Caco-2 (cell line): Measurements from ENCODE around the gene IL27RA. TPM values are rescaled to one million over a fixed set of nuclear protein-coding genes. Genes with fewer than 3 reads are reported as not detected.

Experiments
- BruUV-seq: library from RNA; stranded (reverse); fragments of 400-500 nt; replicated peaks from 2 replicates; lab custom pipeline; 2021; lab: Mats Ljungman, UMichigan
- CTCF ChIA-PET: fragments of 300-600 bp; sonication (Branson Sonifier 250); formaldehyde crosslinking; loops from one replicate; lab custom pipeline; 2022; ENCODE audit warnings: antibody characterized with exemption; lab: Charles Lee
- POLR2A ChIA-PET: fragments of 300-600 bp; sonication (Branson Sonifier 250); formaldehyde crosslinking; loops from one replicate; lab custom pipeline; 2022; ENCODE audit warnings: antibody characterized with exemption; lab: Charles Lee
- DNase-seq, 2 experiments: peaks; one replicate each; pipeline versions ENCODE4 v3.0.0 to v3.0.0-alpha.2; 2020 to 2022
- H3K27me3 ChIP-seq: replicated peaks from 2 replicates; pipeline ENCODE4 v1.6.0; 2011; ENCODE audit warnings: low read length; ENCODE audit not compliant: control insufficient read depth, insufficient read depth
- H3K36me3 ChIP-seq: 2 replicates; pipeline ENCODE4 v1.5.1; 2011; ENCODE audit warnings: low read length; ENCODE audit not compliant: control insufficient read depth, insufficient read depth
- H3K4me1 ChIP-seq: fragments of 250-450 bp; sonication (Bioruptor Pico); 2 replicates; pipeline ENCODE4 v1.5.1; 2020; ENCODE audit warnings: mild to moderate bottlenecking
- H3K4me3 ChIP-seq: 2 replicates; pipeline ENCODE4 v1.5.1; 2011; ENCODE audit warnings: low read depth, mild to moderate bottlenecking, control low read depth, low read length
- H3K9me3 ChIP-seq: fragments of 250-450 bp; sonication (Bioruptor Pico); 2 replicates; pipeline ENCODE4 v1.5.1; 2020; ENCODE audit warnings: mild to moderate bottlenecking, moderate library complexity
- H3K27ac Mint-ChIP-seq: one replicate; pipeline ENCODE4 v1.8.0; 2022; ENCODE audit warnings: mixed read lengths; ENCODE audit not compliant: unreplicated experiment
- H3K27me3 Mint-ChIP-seq: one replicate; pipeline ENCODE4 v1.8.0; 2022; ENCODE audit warnings: mixed read lengths; ENCODE audit not compliant: insufficient read depth, unreplicated experiment
- H3K36me3 Mint-ChIP-seq: one replicate; pipeline ENCODE4 v1.8.0; 2022; ENCODE audit warnings: mild to moderate bottlenecking, mixed read lengths; ENCODE audit not compliant: insufficient read depth, unreplicated experiment
- H3K4me1 Mint-ChIP-seq: one replicate; pipeline ENCODE4 v1.8.0; 2022; ENCODE audit warnings: low read depth, mixed read lengths; ENCODE audit not compliant: unreplicated experiment
- H3K4me3 Mint-ChIP-seq: one replicate; pipeline ENCODE4 v1.8.0; 2022; ENCODE audit warnings: mild to moderate bottlenecking, moderate library complexity, mixed read lengths; ENCODE audit not compliant: unreplicated experiment
- H3K9me3 Mint-ChIP-seq: one replicate; pipeline ENCODE4 v1.8.0; 2022; ENCODE audit warnings: mixed read lengths; ENCODE audit not compliant: unreplicated experiment
- intact Hi-C: fragments of 100-400 bp; cut with micrococcal nuclease; formaldehyde crosslinking; loops from one replicate; pipeline ENCODE4 v1.10.0; 2022; ENCODE audit not compliant: unreplicated experiment
- total RNA-seq: library from RNA; stranded (reverse); gene quantifications from 2 replicates; pipeline ENCODE4 v1.2.3, GENCODE V29; 2022
- TF ChIP-seq, protein P1 (sequence below), 2 experiments: fragments of 200-600 bp in 1 of 2; IDR thresholded peaks; 1 replicate in 1 of 2; 2 replicates in 1 of 2; pipeline versions ENCODE4 v1.5.1 to v1.8.0; 2011 to 2022; ENCODE audit warnings: antibody characterized with exemption in 1 of 2, control low read depth in 1 of 2, inconsistent platforms in 1 of 2, low read depth in 1 of 2, low read length in 1 of 2, mild to moderate bottlenecking in 1 of 2, moderate library complexity in 1 of 2; ENCODE audit not compliant: insufficient read depth in 1 of 2, severe bottlenecking in 1 of 2, unreplicated experiment in 1 of 2

The IL27RA gene
- total RNA-seq, 1 experiment from 2014 or later: 4.7 TPM

- no TSS peak for BruUV-seq
- POLR2A ChIA-PET: no interaction called here
These were observed 20.4 kb downstream of the IL27RA start for GRCh38 chr19:14051980-14052379.

DNA sequence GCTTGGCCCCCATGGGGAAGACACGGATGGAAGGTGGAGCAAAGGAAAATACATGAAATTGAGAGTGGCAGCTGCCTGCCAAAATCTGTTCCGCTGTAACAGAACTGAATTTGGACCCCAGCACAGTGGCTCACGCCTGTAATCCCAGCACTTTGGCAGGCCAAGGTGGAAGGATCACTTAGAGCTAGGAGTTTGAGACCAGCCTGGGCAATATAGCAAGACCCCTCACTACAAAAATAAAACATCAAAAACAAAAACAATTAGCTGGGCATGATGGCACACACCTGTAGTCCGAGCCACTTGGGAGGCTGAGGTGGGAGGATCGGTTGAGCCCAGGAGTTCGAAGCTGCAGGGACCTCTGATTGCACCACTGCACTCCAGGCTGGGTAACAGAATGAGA is 20.9 kb downstream of the IL27RA start:
- Histone ChIP-seq H3K27me3 (no peaks in the 10 kb centered on the region), H3K4me3 (no peak overlapping the region), H3K36me3 (no peaks in the 10 kb centered on the region; the same call in 1 of the 2 replicates), H3K4me1 (no peaks in the 10 kb centered on the region), H3K9me3 (peaks cover 6% of the 10 kb centered on the region; the same call in 1 of the 2 replicates)
- H3K9me3 Mint-ChIP-seq: no peaks in the 10 kb centered on the region
- TF ChIP-seq, protein P1, sequence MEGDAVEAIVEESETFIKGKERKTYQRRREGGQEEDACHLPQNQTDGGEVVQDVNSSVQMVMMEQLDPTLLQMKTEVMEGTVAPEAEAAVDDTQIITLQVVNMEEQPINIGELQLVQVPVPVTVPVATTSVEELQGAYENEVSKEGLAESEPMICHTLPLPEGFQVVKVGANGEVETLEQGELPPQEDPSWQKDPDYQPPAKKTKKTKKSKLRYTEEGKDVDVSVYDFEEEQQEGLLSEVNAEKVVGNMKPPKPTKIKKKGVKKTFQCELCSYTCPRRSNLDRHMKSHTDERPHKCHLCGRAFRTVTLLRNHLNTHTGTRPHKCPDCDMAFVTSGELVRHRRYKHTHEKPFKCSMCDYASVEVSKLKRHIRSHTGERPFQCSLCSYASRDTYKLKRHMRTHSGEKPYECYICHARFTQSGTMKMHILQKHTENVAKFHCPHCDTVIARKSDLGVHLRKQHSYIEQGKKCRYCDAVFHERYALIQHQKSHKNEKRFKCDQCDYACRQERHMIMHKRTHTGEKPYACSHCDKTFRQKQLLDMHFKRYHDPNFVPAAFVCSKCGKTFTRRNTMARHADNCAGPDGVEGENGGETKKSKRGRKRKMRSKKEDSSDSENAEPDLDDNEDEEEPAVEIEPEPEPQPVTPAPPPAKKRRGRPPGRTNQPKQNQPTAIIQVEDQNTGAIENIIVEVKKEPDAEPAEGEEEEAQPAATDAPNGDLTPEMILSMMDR (IDR thresholded peaks at IDR 0.05; ENCODE audit: insufficient read depth in 1 of 2, low read depth in 1 of 2, low read length in 1 of 2, severe bottlenecking in 1 of 2, unreplicated experiment in 1 of 2): no peak
- no peak overlapping the region for H3K27ac Mint-ChIP-seq
- intact Hi-C loops: no loop called here
- no peaks in the 10 kb centered on the region for H3K27me3 Mint-ChIP-seq
- peaks cover 12% of the 10 kb centered on the region for H3K36me3 Mint-ChIP-seq
- no peak for DNase-seq
- CTCF ChIA-PET: interaction anchor here (0.7 kb wide), 1 partner anchor 21 kb away, joined by 3 read pairs; the partner anchor contains the start of gene IL27RA
- BruUV-seq: no TSS peak
- H3K4me1 Mint-ChIP-seq: no peaks in the 10 kb centered on the region
- POLR2A ChIA-PET: no interaction called here
- H3K4me3 Mint-ChIP-seq: no peak overlapping the region

More at GRCh38 chr19:14051980-14052379, 20.4 kb downstream of the IL27RA start:
- H3K36me3 Mint-ChIP-seq: peaks cover 12% of the 10 kb centered on the region
- TF ChIP-seq, protein P1 (IDR thresholded peaks at IDR 0.05; ENCODE audit: insufficient read depth in 1 of 2, low read depth in 1 of 2, low read length in 1 of 2, severe bottlenecking in 1 of 2, unreplicated experiment in 1 of 2): no peak
- peaks cover 6% of the 10 kb centered on the region; the same call in 1 of the 2 replicates for H3K9me3 ChIP-seq
- H3K9me3 Mint-ChIP-seq: no peaks in the 10 kb centered on the region
- intact Hi-C loops: no loop called here
- no peaks in the 10 kb centered on the region for H3K4me1 ChIP-seq
- H3K36me3 ChIP-seq: no peaks in the 10 kb centered on the region; the same call in 1 of the 2 replicates
- no peak overlapping the region for H3K4me3 Mint-ChIP-seq
- no peak overlapping the region for H3K27ac Mint-ChIP-seq
- no peaks in the 10 kb centered on the region for H3K4me1 Mint-ChIP-seq
- no peak for DNase-seq
- H3K27me3 Mint-ChIP-seq: no peaks in the 10 kb centered on the region
- CTCF ChIA-PET: no interaction called here
- H3K4me3 ChIP-seq: no peak overlapping the region
- no peaks in the 10 kb centered on the region for H3K27me3 ChIP-seq

GRCh38 chr19:14053032-14053431 is 21.5 kb downstream of the IL27RA start:
- H3K27me3 ChIP-seq: no peaks in the 10 kb centered on the region
- CTCF ChIA-PET: interaction anchor here (0.7 kb wide), 1 partner anchor 21 kb away, joined by 3 read pairs; the partner anchor contains the start of gene IL27RA
- H3K9me3 Mint-ChIP-seq: no peaks in the 10 kb centered on the region
- no peak for DNase-seq
- H3K9me3 ChIP-seq: peaks cover 6% of the 10 kb centered on the region; the same call in 1 of the 2 replicates
- H3K27me3 Mint-ChIP-seq: no peaks in the 10 kb centered on the region
- TF ChIP-seq, protein P1 (IDR thresholded peaks at IDR 0.05; ENCODE audit: insufficient read depth in 1 of 2, low read depth in 1 of 2, low read length in 1 of 2, severe bottlenecking in 1 of 2, unreplicated experiment in 1 of 2): no peak
- peaks cover 12% of the 10 kb centered on the region for H3K36me3 Mint-ChIP-seq
- no peaks in the 10 kb centered on the region for H3K4me1 ChIP-seq
- H3K36me3 ChIP-seq: no peaks in the 10 kb centered on the region; the same call in 1 of the 2 replicates
- POLR2A ChIA-PET: no interaction called here
- H3K4me1 Mint-ChIP-seq: no peaks in the 10 kb centered on the region
- H3K4me3 Mint-ChIP-seq: no peak overlapping the region
- H3K4me3 ChIP-seq: no peak overlapping the region
- H3K27ac Mint-ChIP-seq: no peak overlapping the region
- intact Hi-C loops: no loop called here
- BruUV-seq: no TSS peak
